GM19438 (cell line): Measurements from ENCODE around the gene COLQ.
"Not testable (repeated sequence)": the region's sequence is repeated elsewhere in the genome, so short reads cannot be mapped to it uniquely, and the experiment has no call there.

Experiments
- ATAC-seq: cut with Tn5 transposase; IDR thresholded peaks from one replicate; pipeline ENCODE4 v1.9.1; 2021; ENCODE audit warnings: low read depth; ENCODE audit not compliant: unreplicated experiment

COLQ gene

DNA sequence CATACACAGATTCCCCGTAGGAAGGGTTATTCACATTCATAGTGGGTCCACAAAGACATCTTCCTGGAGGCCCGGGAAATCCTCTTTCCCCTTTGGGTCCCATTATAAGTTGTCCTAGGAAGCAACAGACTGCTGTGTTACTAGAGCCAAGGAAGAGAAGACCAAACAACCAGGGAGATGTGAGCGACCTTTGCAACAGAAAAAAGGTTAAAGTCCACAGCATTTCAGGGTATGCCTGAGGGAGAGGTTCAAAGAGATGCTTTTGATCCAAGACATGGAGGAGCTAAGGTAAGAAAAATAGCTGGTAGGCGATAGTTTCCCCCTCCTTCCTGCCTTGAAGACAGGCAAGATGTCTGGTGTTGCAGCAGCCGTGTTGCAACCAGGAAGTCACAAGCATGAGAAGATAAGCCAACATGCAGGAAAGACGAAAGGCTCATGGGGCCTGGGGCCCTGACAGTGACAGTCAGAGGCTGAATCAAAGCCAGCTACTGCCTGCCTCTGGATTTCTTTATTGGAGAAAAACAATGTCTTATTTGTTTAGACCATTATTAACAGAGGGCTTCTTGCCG, 63.2 kb downstream of the COLQ start:
- ATAC-seq = no peak

DNA sequence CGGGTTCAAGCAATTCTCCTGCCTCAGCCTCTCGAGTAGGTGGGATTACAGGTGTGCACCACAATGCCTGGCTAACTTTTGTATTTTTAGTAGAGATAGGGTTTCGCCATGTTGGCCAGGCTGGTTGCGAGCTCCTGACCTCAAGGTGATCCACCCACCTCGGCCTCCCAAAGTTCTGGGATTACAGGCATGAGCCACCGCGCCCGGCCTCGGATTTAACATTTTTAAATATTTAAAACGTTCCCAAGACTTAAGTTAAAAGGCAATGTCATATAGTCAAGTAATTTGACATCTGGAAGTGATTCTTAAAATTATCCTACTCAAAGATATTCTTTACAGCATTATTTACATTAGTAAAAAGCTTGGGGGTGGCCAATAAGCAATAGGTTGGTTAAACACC, 64.6 kb downstream of the COLQ start:
- not testable (repeated sequence) for ATAC-seq

DNA sequence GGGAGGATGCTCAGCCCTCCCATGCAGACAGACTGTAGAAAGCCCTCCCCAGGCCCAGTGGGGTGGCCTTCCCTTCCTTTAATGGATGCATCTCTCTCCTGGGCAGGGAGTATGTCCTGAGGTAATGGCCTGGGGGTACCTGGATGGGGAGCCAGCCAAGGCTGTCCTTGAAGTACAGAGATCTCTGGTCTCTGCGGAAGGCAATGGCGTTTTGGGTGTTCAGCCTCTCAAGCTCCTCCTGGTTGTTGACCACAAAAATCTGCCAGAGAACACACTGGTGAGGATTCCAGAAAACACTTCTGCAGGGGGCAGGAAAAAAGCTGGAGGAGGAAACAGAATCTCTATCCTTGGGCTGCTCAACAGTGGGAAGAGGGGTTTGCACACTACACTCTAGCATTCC, 65.2 kb downstream of the COLQ start:
- ATAC-seq = no peak

DNA sequence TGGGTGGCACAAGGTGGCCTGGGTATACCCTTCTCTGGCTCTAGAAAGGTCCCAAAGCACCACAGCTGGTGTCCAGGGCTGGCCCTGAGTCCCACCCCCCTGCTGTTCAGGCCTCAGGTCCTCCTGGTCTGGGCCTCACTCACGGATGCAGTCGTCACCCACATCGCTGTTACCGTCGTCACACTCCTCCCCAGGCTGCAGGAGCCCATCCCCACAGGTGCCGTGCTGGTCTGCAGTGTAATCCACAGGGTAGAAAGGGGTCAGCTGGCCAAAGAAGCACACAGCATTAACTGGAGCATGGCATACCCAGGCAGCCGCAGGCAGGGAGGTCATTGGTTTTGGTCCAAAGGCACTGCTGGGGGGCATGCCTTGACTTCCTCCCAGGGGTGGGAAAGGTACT, 65.8 kb downstream of the COLQ start:
- no peak for ATAC-seq

DNA sequence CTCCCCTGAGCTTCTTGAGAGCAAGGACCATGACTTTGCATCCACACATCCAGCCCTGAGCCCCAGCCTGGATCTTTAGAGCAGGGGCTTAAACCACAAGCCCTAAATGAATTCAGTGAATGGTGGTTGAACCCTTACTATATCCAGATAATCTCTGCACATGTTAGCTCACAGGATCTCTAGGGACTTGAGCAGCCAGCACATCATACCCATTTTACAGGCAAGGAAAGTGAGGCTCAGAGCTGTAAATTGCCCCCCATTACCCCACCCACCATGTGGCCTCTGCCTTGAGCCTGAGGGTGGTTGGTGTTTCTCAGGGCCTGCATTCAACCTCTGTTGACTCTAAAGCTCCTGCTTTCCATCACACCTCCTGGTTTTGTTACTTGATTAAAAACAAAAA, 66.5 kb downstream of the COLQ start:
- ATAC-seq = no peak

DNA sequence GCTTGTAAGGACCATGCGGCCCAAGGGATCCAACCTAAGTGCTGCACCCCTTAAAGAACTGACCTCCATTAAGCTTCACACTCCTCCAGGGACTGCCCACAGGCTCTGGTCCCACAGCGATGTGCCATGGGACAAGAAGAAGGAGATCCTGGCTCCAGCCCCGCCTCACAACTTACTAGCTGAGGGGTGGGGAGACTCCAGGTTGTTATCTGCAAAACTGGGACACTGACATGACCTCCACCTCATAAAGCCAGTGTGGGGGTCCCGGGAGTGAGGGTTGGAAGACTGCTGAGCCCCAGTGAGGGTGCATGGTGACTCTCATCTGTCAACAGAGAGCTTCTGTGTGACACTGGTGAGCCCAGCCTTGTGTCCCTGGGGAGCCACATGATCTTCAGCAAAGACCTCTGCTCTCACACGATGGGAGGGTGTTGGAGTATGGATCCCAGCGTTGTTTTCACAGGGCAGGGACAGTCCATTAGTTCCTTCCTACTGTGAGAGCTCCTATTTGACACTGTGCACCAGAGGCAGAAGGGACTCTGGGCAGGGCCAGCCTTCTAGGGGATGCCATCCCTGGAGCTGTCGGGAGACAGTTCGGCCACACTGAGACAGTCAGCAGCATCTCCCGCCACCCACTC, 67.4 kb downstream of the COLQ start:
- ATAC-seq = no peak

DNA sequence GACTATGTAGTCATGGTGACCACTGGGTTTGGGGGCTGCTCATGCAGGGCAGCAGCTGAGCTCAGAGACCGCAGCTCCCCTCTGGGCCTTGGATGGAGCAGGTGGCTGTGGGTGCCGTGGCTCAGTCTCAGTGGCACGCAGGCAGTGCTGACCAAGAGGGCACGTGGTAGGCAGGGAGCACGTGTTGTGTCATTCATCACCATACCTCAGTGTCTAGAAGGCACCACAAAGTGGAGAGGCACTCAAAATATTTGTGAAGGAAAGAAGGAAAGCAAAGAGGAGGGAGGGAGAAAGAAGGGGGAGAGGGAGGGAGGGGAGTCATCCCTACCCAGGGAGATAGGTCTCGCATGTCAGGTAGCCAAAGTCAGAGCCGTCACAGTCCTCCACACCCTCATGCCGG, 68.0 kb downstream of the COLQ start:
- ATAC-seq = no peak

DNA sequence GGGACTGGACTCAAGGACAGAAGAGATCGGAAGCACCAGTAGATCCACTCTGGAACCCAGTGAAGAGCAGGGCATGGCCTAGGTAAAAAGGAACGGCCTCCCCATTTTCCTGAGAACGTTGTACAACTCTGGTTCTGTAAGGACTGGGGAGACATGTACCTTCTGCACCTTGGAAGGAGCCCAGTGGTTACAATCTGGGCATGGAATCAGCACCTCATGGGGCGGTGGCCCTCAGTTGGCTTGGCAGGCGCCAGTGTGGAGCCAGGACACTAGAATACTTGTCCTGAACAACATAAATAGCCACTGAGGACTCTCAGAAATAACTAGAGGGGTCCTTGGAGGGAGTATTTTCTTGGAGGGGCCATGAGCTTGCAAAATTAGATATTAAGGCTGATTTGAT, 68.5 kb downstream of the COLQ start:
- no peak for ATAC-seq

DNA sequence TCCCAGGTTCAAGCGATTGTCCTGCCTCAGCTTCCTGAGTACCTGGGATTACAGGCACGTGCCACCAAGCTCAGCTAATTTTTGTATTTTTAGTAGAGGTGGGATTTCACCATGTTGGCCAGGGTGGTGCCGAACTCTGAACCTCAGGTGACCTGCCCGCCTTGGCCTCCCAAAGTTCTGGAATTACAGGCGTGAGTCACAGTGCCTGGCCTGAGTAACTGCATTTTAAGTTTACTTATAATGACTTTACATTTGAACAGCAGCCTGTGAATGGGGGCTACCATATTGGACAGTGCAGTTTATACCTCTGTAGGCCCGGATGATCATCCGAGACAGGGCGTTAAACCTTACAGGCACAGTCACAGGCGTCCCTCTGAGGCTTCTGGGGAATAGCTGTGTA, 69.3 kb downstream of the COLQ start:
- no peak for ATAC-seq

DNA sequence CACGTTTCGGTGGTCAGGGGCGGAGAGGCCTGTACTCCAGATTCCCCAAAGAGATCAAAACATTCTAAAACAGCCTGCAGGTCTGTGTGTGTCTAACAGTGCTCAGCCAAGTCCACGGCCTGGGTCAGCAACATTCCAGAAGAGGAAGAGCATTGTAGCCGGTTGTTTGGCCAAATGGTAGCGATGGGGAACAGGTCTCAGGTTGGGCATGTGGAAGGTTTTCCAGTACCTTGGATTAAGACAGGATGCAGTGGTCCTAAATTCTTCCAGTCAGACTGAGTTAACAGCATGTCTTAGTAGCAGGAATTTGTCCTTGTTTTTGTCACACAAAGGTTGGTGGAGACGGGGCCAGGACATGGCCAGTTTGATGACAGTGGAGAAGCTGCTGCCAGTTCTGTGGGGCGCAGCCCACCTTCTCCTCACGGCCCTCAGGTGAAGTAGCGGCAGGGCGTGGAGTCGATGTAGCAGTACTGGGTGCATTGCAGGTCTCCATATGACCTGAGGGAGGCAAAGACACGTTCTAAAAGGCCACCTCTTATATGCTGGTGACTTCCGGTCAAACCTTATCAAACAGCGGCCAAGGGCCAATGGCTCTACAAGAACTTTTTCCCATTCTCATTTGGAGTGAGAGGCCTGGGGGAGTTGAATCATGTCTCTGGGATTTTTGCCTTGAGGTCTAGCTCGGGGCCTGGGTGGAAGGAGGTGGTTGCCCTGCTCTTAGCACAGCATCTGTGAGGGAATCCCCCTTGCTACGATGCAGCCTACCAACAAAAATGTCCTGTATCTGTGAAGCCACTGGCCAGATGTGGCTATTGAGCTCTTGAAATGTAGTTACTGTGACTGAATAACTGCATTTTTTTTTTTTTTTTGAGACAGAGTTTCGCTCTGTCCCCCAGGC, 70.0 kb downstream of the COLQ start:
- no peak for ATAC-seq

DNA sequence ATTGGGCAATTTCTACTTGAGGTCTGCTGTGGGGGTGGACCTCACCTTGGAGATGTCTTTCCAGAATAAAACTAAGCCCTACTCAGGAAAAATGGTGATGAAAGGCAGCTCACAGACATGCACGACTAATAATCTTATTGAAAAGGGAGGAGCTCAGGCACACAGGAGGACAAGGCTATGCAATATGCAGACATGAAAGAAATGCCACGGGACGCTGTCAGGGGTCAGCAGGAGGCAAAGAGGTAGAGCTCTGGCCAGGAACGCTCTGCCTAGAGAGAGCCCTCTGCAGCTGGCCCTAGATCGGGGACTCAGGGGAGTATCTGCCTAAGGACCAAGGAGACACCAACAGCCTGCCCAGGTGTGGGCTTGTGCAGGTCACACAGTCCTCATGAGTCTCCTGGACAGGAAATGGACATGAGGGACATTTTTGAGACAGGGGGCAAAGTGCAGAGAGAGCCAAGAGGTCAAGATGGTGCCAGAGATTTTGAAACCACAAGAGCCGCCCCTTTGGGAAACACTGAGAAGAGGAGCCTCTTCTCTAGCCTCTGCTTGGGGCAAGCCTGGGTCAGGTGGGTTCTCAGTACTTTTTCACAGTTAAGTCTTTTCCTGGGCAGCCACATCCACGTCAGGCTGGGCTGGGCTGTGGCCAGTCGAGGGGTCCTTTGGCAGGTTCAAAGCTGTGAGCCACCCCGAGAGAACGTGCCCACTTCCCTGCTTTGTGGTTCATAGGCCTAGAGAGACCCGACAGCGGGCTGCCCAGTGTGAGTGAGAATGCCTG, 70.9 kb downstream of the COLQ start:
- no peak for ATAC-seq

DNA sequence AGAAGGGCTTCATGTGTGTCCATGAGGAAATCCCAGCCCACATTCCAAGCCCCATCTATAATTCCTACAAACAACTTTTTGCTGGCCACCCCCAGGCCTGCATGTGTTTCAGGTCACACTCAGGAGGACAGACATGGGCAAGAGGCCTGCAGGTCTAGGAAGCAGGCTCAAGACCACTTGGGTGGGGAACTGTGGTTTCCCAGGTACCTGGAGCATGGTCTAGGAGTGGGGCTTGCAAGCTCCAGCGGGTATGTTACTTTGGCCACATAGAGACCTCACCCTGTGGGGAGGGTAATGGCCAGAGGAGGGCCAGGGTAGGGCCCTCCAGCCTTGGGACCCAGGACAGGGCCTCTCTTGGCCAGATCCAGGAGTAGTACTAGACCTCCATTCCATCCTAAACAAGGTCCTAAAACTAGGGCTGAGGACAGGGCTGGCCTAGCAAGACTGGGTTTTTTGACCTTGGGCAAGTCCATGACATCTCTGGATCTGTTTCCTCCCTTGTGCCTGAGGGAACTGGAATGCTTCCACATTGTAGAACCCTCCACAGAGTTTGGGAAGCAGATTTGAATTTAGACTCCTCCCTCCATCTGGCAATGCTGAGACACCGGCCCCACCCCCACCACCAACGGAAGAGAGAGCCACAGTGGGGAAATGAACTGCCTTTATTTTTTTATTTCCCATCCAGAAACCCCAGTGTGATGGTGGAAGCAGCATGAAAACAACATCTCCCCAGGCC, 71.8 kb downstream of the COLQ start:
- no peak for ATAC-seq

DNA sequence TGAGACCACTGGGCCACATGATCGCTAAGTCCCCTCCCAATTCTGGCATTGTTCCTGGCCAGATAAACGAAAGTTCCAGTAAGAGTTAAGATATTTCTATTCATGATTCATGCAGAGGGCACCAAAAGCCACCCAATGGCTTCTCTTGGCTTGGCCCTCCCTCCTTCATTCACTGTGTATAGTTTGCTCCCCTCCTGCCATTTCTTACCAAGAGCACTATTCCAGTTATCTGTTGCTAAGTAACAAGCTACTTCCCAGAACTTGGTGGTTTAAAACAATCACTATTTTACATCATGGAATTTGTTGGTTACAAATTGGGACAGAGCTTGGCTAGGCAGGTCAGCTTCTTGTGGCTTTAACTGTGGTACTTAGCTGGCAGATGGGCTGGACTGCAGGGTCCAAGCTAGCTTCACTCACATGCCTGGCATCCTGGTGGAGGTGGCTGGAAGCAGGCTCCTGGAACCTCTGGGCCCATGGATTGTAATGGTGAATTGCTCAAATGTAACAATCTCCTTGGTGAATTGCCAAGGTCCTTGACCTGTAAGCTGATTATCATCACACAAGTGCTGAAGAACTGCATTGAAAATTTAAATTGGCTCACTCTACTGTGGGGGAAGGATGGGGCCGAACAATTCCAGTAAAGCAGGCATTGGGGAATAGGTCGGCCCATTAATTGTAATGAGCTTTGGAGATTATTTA, 77.5 kb downstream of the COLQ start:
- ATAC-seq = no peak

DNA sequence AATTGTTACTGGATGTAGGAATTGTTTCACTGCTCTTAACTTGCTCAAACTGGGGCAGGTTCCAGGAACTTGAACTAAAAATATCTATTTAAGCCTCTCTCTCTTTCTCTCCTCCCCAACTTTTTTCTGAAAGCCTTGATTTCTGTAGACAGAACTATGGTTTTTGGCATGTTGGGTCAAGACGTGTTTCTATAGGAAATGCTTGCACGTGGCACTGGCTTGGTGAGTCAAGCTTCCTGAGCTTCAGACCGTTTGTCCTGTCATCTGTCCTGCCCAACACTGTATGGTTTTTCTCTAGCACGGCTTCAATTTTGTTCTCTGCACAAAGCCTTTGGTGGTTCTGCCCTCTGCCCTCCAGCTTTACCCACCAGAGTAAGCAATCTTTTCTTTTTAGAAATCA, 80.6 kb downstream of the COLQ start:
- ATAC-seq = no peak

DNA sequence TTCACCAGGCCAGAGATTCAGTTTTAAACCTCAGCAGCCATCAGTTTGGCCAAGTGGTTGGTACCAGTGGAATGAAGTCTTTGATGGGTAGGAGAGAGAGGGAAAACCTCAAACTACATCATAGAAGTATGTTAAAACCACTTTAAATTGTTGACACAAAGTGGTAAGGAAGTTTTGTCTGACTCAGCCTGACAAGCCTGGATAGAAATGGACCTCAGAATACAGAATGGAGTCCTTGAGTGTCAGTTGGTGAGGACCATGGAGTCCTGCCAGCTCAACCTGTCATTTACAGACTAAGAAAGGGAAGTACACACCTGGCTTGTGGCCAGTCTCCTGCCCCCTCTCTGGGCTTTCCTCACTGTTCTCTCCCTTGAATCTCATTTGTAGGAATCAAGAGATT, 82.0 kb downstream of the COLQ start:
- ATAC-seq = no peak

DNA sequence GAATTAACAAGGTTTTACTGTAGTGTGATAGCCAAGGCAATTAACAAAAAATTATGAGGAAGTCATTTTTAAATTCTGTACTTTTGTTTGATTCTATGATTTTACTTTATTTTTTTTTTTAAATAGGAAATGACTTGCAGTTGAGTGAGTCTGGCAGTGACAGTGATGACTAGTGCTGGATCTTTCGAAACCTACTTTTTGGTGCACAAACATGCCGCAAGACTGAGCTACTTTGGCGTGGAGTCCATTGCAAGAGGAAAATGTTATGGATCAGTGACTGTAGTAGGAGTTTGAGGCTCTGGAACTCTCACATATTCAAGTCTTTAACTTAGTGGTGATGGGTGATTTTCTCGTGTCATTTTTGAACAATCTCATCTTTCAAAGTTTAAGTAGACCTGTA, 82.5 kb downstream of the COLQ start:
- no peak for ATAC-seq

DNA sequence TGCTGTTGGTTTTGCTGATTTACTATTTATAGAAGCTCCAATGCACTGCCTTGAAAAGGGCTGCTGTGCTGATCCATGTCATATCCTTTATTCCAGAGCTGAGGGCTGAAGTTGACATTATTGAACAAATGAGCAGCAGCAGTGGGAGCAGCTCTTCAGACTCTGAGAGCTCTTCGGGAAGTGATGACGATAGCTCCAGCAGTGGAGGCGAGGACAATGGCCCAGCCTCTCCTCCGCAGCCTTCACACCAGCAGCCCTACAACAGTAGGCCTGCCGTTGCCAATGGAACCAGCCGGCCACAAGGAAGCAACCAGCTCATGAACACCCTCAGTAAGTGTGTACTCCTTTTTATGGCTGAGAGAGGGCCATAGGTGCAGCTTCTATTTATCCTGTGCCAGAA, 85.3 kb downstream of the COLQ start:
- no peak for ATAC-seq

DNA sequence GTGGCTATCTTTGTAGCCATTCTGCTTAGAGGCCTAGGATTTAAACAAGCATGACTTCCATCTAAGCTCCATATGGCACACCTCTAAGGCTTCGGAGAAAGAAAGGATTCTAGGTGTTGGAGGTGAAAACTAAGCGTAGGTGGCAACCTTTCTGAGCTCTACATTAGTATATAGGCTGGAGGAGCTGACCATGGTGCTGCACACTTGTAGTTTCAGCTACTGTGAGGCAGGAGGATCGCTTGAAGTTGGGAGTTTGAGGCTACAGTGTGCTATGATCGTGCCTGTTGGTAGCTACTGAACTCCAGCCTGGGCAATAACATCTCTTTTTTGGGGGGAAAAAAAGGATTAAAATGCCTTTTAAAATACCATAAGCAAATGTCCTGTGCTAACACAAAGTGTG, 86.8 kb downstream of the COLQ start:
- no peak for ATAC-seq

DNA sequence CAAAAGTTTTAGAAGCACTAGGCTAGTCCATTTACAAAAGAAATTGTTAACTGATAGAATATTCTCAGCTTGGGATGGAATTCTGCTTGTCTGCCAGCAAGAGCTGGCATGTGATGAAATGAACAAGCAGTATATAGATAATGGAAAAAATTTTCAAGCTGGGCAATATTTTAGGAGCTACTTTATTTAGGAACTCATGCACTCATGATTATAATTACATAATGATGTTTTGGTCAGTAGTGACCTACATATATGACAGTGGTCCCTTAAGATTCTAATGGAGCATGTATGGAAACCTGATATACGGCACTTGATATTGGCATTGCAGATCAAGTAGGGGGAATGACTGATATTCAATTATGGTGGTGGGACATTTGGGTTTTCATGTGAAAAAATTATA, 88.0 kb downstream of the COLQ start:
- ATAC-seq = no peak

DNA sequence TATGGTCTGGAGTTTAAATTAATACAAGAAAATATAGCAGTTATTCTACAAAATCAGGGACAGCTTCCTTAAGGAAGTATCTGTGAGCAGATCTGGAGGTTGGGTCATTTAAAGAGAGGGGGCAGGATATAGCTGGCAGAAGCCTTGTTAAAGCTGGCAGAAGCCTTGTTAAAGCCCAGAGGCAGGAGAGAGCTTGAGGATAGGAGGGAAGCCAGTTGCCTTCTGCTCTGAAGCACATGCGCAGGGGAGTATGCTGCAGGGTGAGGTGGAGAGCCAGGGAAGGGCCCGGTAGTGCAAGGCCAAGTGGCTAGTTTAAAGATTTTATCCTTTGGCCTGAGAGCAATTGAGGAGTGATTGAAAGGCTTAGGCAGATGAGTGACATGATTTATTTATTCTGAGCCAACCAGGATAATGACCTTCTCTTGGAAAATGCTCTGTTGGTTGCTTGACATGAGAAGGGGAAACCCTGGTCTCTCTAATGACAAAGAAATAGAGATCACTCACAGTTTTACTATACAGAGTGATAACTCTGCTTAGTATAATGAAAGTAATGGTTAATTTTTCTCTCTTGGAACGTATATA, 90.2 kb downstream of the COLQ start:
- ATAC-seq = no peak
